Measurements from ENCODE around the gene SLC25A30.

Gene SLC25A30

GRCh38 chr13:45364876-45365557 is 53.2 kb downstream of the SLC25A30 start:
- Histone ChIP-seq H3K4me2 (ENCODE audit: low read length) (no peak overlapping the region), H3K79me2 (ENCODE audit: insufficient read depth, low read length) (no peaks in the 10 kb centered on the region), H3K9ac (ENCODE audit: low read length) (no peak overlapping the region), H3K27me3 (ENCODE audit: insufficient read depth, low read length) (no peaks in the 10 kb centered on the region), H3K9me3 (ENCODE audit: low read length) (peaks cover 8% of the 10 kb centered on the region; the same call in 1 of the 2 replicates), H3K27ac (ENCODE audit: low read depth, low read length, poor library complexity, severe bottlenecking) (no peak overlapping the region), H3K4me3 (ENCODE audit: low read depth, low read length, poor library complexity, severe bottlenecking) (no peak overlapping the region), H2AFZ (ENCODE audit: low read length) (no peak overlapping the region), H3F3A (ENCODE audit: insufficient read depth, low read length) (no peaks in the 10 kb centered on the region), H3K9me2 (ENCODE audit: low read depth, low read length) (no peaks in the 10 kb centered on the region), H3K4me1 (ENCODE audit: insufficient read depth, low read length, severe bottlenecking) (peaks cover 13% of the 10 kb centered on the region), H3K36me3 (ENCODE audit: insufficient read depth, low read length) (peaks cover 12% of the 10 kb centered on the region), H4K20me1 (ENCODE audit: insufficient read depth, low read length) (no peaks in the 10 kb centered on the region)
- TF ChIP-seq CTCF (IDR thresholded peaks at IDR 0.05; ENCODE audit: low read length), result no peak
- no peak for TF ChIP-seq EZH2 (IDR thresholded peaks at IDR 0.05; ENCODE audit: borderline replicate concordance, low read length)

GRCh38 chr13:45362939-45363338 is 55.2 kb downstream of the SLC25A30 start:
- H3K36me3 ChIP-seq (ENCODE audit: insufficient read depth, low read length), result peaks cover 15% of the 10 kb centered on the region
- no peaks in the 10 kb centered on the region for H3K79me2 ChIP-seq (ENCODE audit: insufficient read depth, low read length)
- no peak overlapping the region for H3K4me3 ChIP-seq (ENCODE audit: low read depth, low read length, poor library complexity, severe bottlenecking)
- H3K4me2 ChIP-seq (ENCODE audit: low read length), result no peak overlapping the region
- H4K20me1 ChIP-seq (ENCODE audit: insufficient read depth, low read length), result no peaks in the 10 kb centered on the region
- H3K9ac ChIP-seq (ENCODE audit: low read length), result no peak overlapping the region
- TF ChIP-seq CTCF (IDR thresholded peaks at IDR 0.05; ENCODE audit: low read length) (peak; percentile 28; the same call in 1 of the 2 replicates), EZH2 (IDR thresholded peaks at IDR 0.05; ENCODE audit: borderline replicate concordance, low read length) (no peak)
- H3K9me2 ChIP-seq (ENCODE audit: low read depth, low read length), result no peaks in the 10 kb centered on the region
- H3K4me1 ChIP-seq (ENCODE audit: insufficient read depth, low read length, severe bottlenecking), result peaks cover 12% of the 10 kb centered on the region
- H3F3A ChIP-seq (ENCODE audit: insufficient read depth, low read length), result no peaks in the 10 kb centered on the region
- H3K9me3 ChIP-seq (ENCODE audit: low read length), result peaks cover 8% of the 10 kb centered on the region; the same call in 1 of the 2 replicates
- H3K27ac ChIP-seq (ENCODE audit: low read depth, low read length, poor library complexity, severe bottlenecking), result no peak overlapping the region
- no peaks in the 10 kb centered on the region for H3K27me3 ChIP-seq (ENCODE audit: insufficient read depth, low read length)
- H2AFZ ChIP-seq (ENCODE audit: low read length), result no peak overlapping the region

GRCh38 chr13:45361596-45362206 is 56.5 kb downstream of the SLC25A30 start:
- Histone ChIP-seq H3K4me1 (ENCODE audit: insufficient read depth, low read length, severe bottlenecking) (no peaks in the 10 kb centered on the region), H3F3A (ENCODE audit: insufficient read depth, low read length) (no peaks in the 10 kb centered on the region), H4K20me1 (ENCODE audit: insufficient read depth, low read length) (no peaks in the 10 kb centered on the region), H3K9me3 (ENCODE audit: low read length) (peaks cover 8% of the 10 kb centered on the region; the same call in 1 of the 2 replicates), H3K9ac (ENCODE audit: low read length) (no peak overlapping the region), H3K27ac (ENCODE audit: low read depth, low read length, poor library complexity, severe bottlenecking) (no peak overlapping the region), H3K4me2 (ENCODE audit: low read length) (no peak overlapping the region), H2AFZ (ENCODE audit: low read length) (no peak overlapping the region), H3K4me3 (ENCODE audit: low read depth, low read length, poor library complexity, severe bottlenecking) (no peak overlapping the region), H3K27me3 (ENCODE audit: insufficient read depth, low read length) (no peaks in the 10 kb centered on the region), H3K36me3 (ENCODE audit: insufficient read depth, low read length) (peaks cover 15% of the 10 kb centered on the region), H3K9me2 (ENCODE audit: low read depth, low read length) (no peaks in the 10 kb centered on the region), H3K79me2 (ENCODE audit: insufficient read depth, low read length) (no peaks in the 10 kb centered on the region)
- TF ChIP-seq EZH2 (IDR thresholded peaks at IDR 0.05; ENCODE audit: borderline replicate concordance, low read length), result no peak
- TF ChIP-seq CTCF (IDR thresholded peaks at IDR 0.05; ENCODE audit: low read length), result no peak

All from OCI-LY1 (cell line).